MM.1S (cell line): Measurements from ENCODE around the gene ANGEL2.

Experiments
- EZH2phosphoT487 ChIP-seq: fragments of 300-600 bp; sonication (generic); IDR thresholded peaks from 2 replicates; pipeline ENCODE4 v1.6.1; 2018; ENCODE audit warnings: antibody characterized with exemption, low read length
- TF ChIP-seq, protein P1 (sequence below): fragments of 300-600 bp; sonication (generic); IDR thresholded peaks from 2 replicates; pipeline ENCODE4 v1.5.1; 2016; ENCODE audit warnings: antibody characterized with exemption, low read length, mixed read lengths

GRCh38 chr1:213015099-213016050, at the start of gene ANGEL2:
- TF ChIP-seq, protein P1, sequence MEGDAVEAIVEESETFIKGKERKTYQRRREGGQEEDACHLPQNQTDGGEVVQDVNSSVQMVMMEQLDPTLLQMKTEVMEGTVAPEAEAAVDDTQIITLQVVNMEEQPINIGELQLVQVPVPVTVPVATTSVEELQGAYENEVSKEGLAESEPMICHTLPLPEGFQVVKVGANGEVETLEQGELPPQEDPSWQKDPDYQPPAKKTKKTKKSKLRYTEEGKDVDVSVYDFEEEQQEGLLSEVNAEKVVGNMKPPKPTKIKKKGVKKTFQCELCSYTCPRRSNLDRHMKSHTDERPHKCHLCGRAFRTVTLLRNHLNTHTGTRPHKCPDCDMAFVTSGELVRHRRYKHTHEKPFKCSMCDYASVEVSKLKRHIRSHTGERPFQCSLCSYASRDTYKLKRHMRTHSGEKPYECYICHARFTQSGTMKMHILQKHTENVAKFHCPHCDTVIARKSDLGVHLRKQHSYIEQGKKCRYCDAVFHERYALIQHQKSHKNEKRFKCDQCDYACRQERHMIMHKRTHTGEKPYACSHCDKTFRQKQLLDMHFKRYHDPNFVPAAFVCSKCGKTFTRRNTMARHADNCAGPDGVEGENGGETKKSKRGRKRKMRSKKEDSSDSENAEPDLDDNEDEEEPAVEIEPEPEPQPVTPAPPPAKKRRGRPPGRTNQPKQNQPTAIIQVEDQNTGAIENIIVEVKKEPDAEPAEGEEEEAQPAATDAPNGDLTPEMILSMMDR: no peak
- TF ChIP-seq EZH2phosphoT487: no peak
